ENCODE measurements around the gene RALGPS1.

Gene RALGPS1

GRCh38 chr9:127198587-127198986, 284.0 kb downstream of the RALGPS1 start:
- DNase-seq, result no peak

- DNase-seq, result peak; percentile 30 to 85 (median 64)
Measured at GRCh38 chr9:127199001-127199791, 284.6 kb downstream of the RALGPS1 start.

GRCh38 chr9:127200106-127200862, 285.7 kb downstream of the RALGPS1 start:
- DNase-seq, result no peak

GRCh38 chr9:127201071-127201541, 286.5 kb downstream of the RALGPS1 start:
- no peak for DNase-seq

- no peak for DNase-seq
Measured at GRCh38 chr9:127201731-127202130, 287.1 kb downstream of the RALGPS1 start.

GRCh38 chr9:127202461-127203169, 288.0 kb downstream of the RALGPS1 start:
- no peak for DNase-seq

GRCh38 chr9:127203681-127204327, 289.2 kb downstream of the RALGPS1 start:
- DNase-seq, result peak in 3 of 6 experiments; percentile 9 to 20 (median 16)

GRCh38 chr9:127204771-127205470, 290.3 kb downstream of the RALGPS1 start:
- DNase-seq, result no peak

- no peak for DNase-seq
Measured at GRCh38 chr9:127205952-127206351, 291.4 kb downstream of the RALGPS1 start.

- DNase-seq, result no peak
Measured at GRCh38 chr9:127206666-127207065, 292.1 kb downstream of the RALGPS1 start.

GRCh38 chr9:127207734-127208410, 293.3 kb downstream of the RALGPS1 start:
- no peak for DNase-seq

- no peak for DNase-seq
Measured at GRCh38 chr9:127208416-127208815, 293.8 kb downstream of the RALGPS1 start.

GRCh38 chr9:127209220-127209619, 294.6 kb downstream of the RALGPS1 start:
- DNase-seq, result no peak

GRCh38 chr9:127209948-127210640, 295.5 kb downstream of the RALGPS1 start:
- DNase-seq, result no peak

GRCh38 chr9:127210851-127211730, 296.5 kb downstream of the RALGPS1 start:
- DNase-seq, result no peak

- no peak for DNase-seq
Measured at GRCh38 chr9:127211983-127212382, 297.4 kb downstream of the RALGPS1 start.

GRCh38 chr9:127212453-127212852, 297.9 kb downstream of the RALGPS1 start:
- no peak for DNase-seq

- no peak for DNase-seq
Measured at GRCh38 chr9:127213859-127214258, 299.3 kb downstream of the RALGPS1 start.

- DNase-seq, result peak; percentile 27 to 62 (median 37)
Measured at GRCh38 chr9:127214421-127215267, 300.1 kb downstream of the RALGPS1 start.

Data from stimulated activated naive CD4-positive, alpha-beta T cell (primary cell).